Measurements from ENCODE around the gene EDIL3.
A peak's percentile ranks its signal among the peaks of the same experiment; 100 is the strongest.
"Not testable (repeated sequence)": the region's sequence is repeated elsewhere in the genome, so short reads cannot be mapped to it uniquely, and the experiment has no call there.

EDIL3 gene

GRCh38 chr5:84378961-84379360 is 5.7 kb downstream of the EDIL3 start:
- DNase-seq (ENCODE audit: low spot score) = no peak

GRCh38 chr5:84378420-84378819 is 6.3 kb downstream of the EDIL3 start:
- DNase-seq (ENCODE audit: low spot score) = no peak

GRCh38 chr5:84376346-84376745 is 8.3 kb downstream of the EDIL3 start:
- DNase-seq (ENCODE audit: low spot score) = no peak

- DNase-seq (ENCODE audit: low spot score) = no peak
Measured at GRCh38 chr5:84374568-84374967, 10.1 kb downstream of the EDIL3 start.

GRCh38 chr5:84373506-84373905 is 11.2 kb downstream of the EDIL3 start:
- no peak for DNase-seq (ENCODE audit: low spot score)

- DNase-seq (ENCODE audit: low spot score) = no peak
Measured at GRCh38 chr5:84372066-84372695, 12.5 kb downstream of the EDIL3 start.

GRCh38 chr5:84370176-84370575 is 14.5 kb downstream of the EDIL3 start:
- DNase-seq (ENCODE audit: low spot score) = no peak

GRCh38 chr5:84364043-84364442 is 20.6 kb downstream of the EDIL3 start:
- no peak for DNase-seq (ENCODE audit: low spot score)

- no peak for DNase-seq (ENCODE audit: low spot score)
Measured at GRCh38 chr5:84362061-84362720, 22.5 kb downstream of the EDIL3 start.

- DNase-seq (ENCODE audit: low spot score) = no peak
Measured at GRCh38 chr5:84361572-84361971, 23.1 kb downstream of the EDIL3 start.

- no peak for DNase-seq (ENCODE audit: low spot score)
Measured at GRCh38 chr5:84360056-84360455, 24.6 kb downstream of the EDIL3 start.

GRCh38 chr5:84354101-84354500 is 30.6 kb downstream of the EDIL3 start:
- no peak for DNase-seq (ENCODE audit: low spot score)

- DNase-seq (ENCODE audit: low spot score) = no peak
Measured at GRCh38 chr5:84344788-84345187, 39.9 kb downstream of the EDIL3 start.

- no peak for DNase-seq (ENCODE audit: low spot score)
Measured at GRCh38 chr5:84343171-84343570, 41.5 kb downstream of the EDIL3 start.

GRCh38 chr5:84332106-84332505 is 52.6 kb downstream of the EDIL3 start:
- no peak for DNase-seq (ENCODE audit: low spot score)

GRCh38 chr5:84327591-84327990 is 57.1 kb downstream of the EDIL3 start:
- DNase-seq (ENCODE audit: low spot score) = no peak

GRCh38 chr5:84322646-84323045 is 62.0 kb downstream of the EDIL3 start:
- DNase-seq (ENCODE audit: low spot score) = no peak

- not testable (repeated sequence) for DNase-seq (ENCODE audit: low spot score)
Measured at GRCh38 chr5:84317826-84318225, 66.9 kb downstream of the EDIL3 start.

GRCh38 chr5:84312280-84312679 is 72.4 kb downstream of the EDIL3 start:
- not testable (repeated sequence) for DNase-seq (ENCODE audit: low spot score)

GRCh38 chr5:84309850-84310249 is 74.8 kb downstream of the EDIL3 start:
- not testable (repeated sequence) for DNase-seq (ENCODE audit: low spot score)

GRCh38 chr5:84306601-84307000 is 78.1 kb downstream of the EDIL3 start:
- DNase-seq (ENCODE audit: low spot score) = peak; percentile 20

GRCh38 chr5:84304599-84304998 is 80.1 kb downstream of the EDIL3 start:
- DNase-seq (ENCODE audit: low spot score) = no peak

GRCh38 chr5:84303315-84303714 is 81.4 kb downstream of the EDIL3 start:
- peak; percentile 25 for DNase-seq (ENCODE audit: low spot score)

- DNase-seq (ENCODE audit: low spot score) = no peak
Measured at GRCh38 chr5:84301535-84301934, 83.1 kb downstream of the EDIL3 start.

All from RKO (cell line).